Measurements from ENCODE around the gene ZNF814.
"Not testable (repeated sequence)": the region's sequence is repeated elsewhere in the genome, so short reads cannot be mapped to it uniquely, and the experiment has no call there.

The ZNF814 gene

GRCh38 chr19:57820599-57820998 is 68.2 kb downstream of the ZNF814 start:
- FAIRE-seq: no peak

GRCh38 chr19:57819475-57820148 is 69.2 kb downstream of the ZNF814 start:
- TF ChIP-seq PAX5 (IDR thresholded peaks at IDR 0.05; ENCODE audit: insufficient read depth, low read length, severe bottlenecking) (no peak), POLR2A (IDR thresholded peaks at IDR 0.05; ENCODE audit: low read depth, low read length) (peak; percentile 84), POU2F2 (IDR thresholded peaks at IDR 0.05; ENCODE audit: low read depth, low read length) (peak; percentile 74; the same call in 1 of the 2 replicates), TAF1 (IDR thresholded peaks at IDR 0.05; ENCODE audit: low read depth, low read length) (peak; percentile 68), POLR2AphosphoS5 (IDR thresholded peaks at IDR 0.05; ENCODE audit: low read depth, low read length) (peak; percentile 86), SPI1 (IDR thresholded peaks at IDR 0.05; ENCODE audit: low read depth, low read length) (no peak)
- FAIRE-seq (peak; percentile 40), DNase-seq (ENCODE audit: insufficient read length, low spot score) (peak; percentile 77)

More at GRCh38 chr19:57820599-57820998, 68.2 kb downstream of the ZNF814 start:
- TF ChIP-seq SPI1 (IDR thresholded peaks at IDR 0.05; ENCODE audit: low read depth, low read length) (no peak), PAX5 (IDR thresholded peaks at IDR 0.05; ENCODE audit: insufficient read depth, low read length, severe bottlenecking) (no peak), POLR2AphosphoS5 (IDR thresholded peaks at IDR 0.05; ENCODE audit: low read depth, low read length) (no peak), POLR2A (IDR thresholded peaks at IDR 0.05; ENCODE audit: low read depth, low read length) (no peak), POU2F2 (IDR thresholded peaks at IDR 0.05; ENCODE audit: low read depth, low read length) (no peak), TAF1 (IDR thresholded peaks at IDR 0.05; ENCODE audit: low read depth, low read length) (no peak)
- no peak for DNase-seq (ENCODE audit: insufficient read length, low spot score)

- FAIRE-seq: no peak
- DNase-seq (ENCODE audit: insufficient read length, low spot score): no peak
- TF ChIP-seq POU2F2 (IDR thresholded peaks at IDR 0.05; ENCODE audit: low read depth, low read length): no peak
- no peak for TF ChIP-seq PAX5 (IDR thresholded peaks at IDR 0.05; ENCODE audit: insufficient read depth, low read length, severe bottlenecking)
- no peak for TF ChIP-seq SPI1 (IDR thresholded peaks at IDR 0.05; ENCODE audit: low read depth, low read length)
- no peak for TF ChIP-seq POLR2AphosphoS5 (IDR thresholded peaks at IDR 0.05; ENCODE audit: low read depth, low read length)
- TF ChIP-seq TAF1 (IDR thresholded peaks at IDR 0.05; ENCODE audit: low read depth, low read length): no peak
- TF ChIP-seq POLR2A (IDR thresholded peaks at IDR 0.05; ENCODE audit: low read depth, low read length): no peak
Observed at GRCh38 chr19:57818378-57818777, 70.5 kb downstream of the ZNF814 start.

GRCh38 chr19:57817976-57818375 is 70.9 kb downstream of the ZNF814 start:
- no peak for FAIRE-seq
- no peak for DNase-seq (ENCODE audit: insufficient read length, low spot score)
- TF ChIP-seq POLR2A (IDR thresholded peaks at IDR 0.05; ENCODE audit: low read depth, low read length): no peak
- TF ChIP-seq TAF1 (IDR thresholded peaks at IDR 0.05; ENCODE audit: low read depth, low read length): no peak
- no peak for TF ChIP-seq POLR2AphosphoS5 (IDR thresholded peaks at IDR 0.05; ENCODE audit: low read depth, low read length)
- no peak for TF ChIP-seq SPI1 (IDR thresholded peaks at IDR 0.05; ENCODE audit: low read depth, low read length)
- no peak for TF ChIP-seq POU2F2 (IDR thresholded peaks at IDR 0.05; ENCODE audit: low read depth, low read length)
- TF ChIP-seq PAX5 (IDR thresholded peaks at IDR 0.05; ENCODE audit: insufficient read depth, low read length, severe bottlenecking): no peak

GRCh38 chr19:57816652-57817051 is 72.2 kb downstream of the ZNF814 start:
- no peak for FAIRE-seq
- no peak for DNase-seq (ENCODE audit: insufficient read length, low spot score)
- TF ChIP-seq SPI1 (IDR thresholded peaks at IDR 0.05; ENCODE audit: low read depth, low read length) (no peak), TAF1 (IDR thresholded peaks at IDR 0.05; ENCODE audit: low read depth, low read length) (no peak), PAX5 (IDR thresholded peaks at IDR 0.05; ENCODE audit: insufficient read depth, low read length, severe bottlenecking) (no peak), POLR2A (IDR thresholded peaks at IDR 0.05; ENCODE audit: low read depth, low read length) (no peak), POU2F2 (IDR thresholded peaks at IDR 0.05; ENCODE audit: low read depth, low read length) (no peak), POLR2AphosphoS5 (IDR thresholded peaks at IDR 0.05; ENCODE audit: low read depth, low read length) (no peak)

- FAIRE-seq (no peak), DNase-seq (ENCODE audit: insufficient read length, low spot score) (no peak)
Observed at GRCh38 chr19:57815247-57816075, 73.4 kb downstream of the ZNF814 start.

GRCh38 chr19:57814505-57815246 is 74.2 kb downstream of the ZNF814 start, which contains the start of gene ZNF552:
Gene ZNF552 (minus strand): TSS chr19:57814913. CDS start chr19:57814743, 170 bp downstream.
- peak; percentile 64 for DNase-seq (ENCODE audit: insufficient read length, low spot score)
- peak; percentile 75 for FAIRE-seq
- TF ChIP-seq TAF1 (IDR thresholded peaks at IDR 0.05; ENCODE audit: low read depth, low read length): peak; percentile 78; the same call in 1 of the 2 replicates
- TF ChIP-seq SPI1 (IDR thresholded peaks at IDR 0.05; ENCODE audit: low read depth, low read length): no peak
- peak; percentile 86 for TF ChIP-seq POLR2AphosphoS5 (IDR thresholded peaks at IDR 0.05; ENCODE audit: low read depth, low read length)
- peak; percentile 68; the same call in 1 of the 2 replicates for TF ChIP-seq POU2F2 (IDR thresholded peaks at IDR 0.05; ENCODE audit: low read depth, low read length)
- no peak for TF ChIP-seq PAX5 (IDR thresholded peaks at IDR 0.05; ENCODE audit: insufficient read depth, low read length, severe bottlenecking)
- peak; percentile 73 for TF ChIP-seq POLR2A (IDR thresholded peaks at IDR 0.05; ENCODE audit: low read depth, low read length)

More at GRCh38 chr19:57815247-57816075, 73.4 kb downstream of the ZNF814 start:
- TF ChIP-seq PAX5 (IDR thresholded peaks at IDR 0.05; ENCODE audit: insufficient read depth, low read length, severe bottlenecking) (no peak), SPI1 (IDR thresholded peaks at IDR 0.05; ENCODE audit: low read depth, low read length) (no peak), POLR2A (IDR thresholded peaks at IDR 0.05; ENCODE audit: low read depth, low read length) (no peak), POLR2AphosphoS5 (IDR thresholded peaks at IDR 0.05; ENCODE audit: low read depth, low read length) (no peak), POU2F2 (IDR thresholded peaks at IDR 0.05; ENCODE audit: low read depth, low read length) (no peak), TAF1 (IDR thresholded peaks at IDR 0.05; ENCODE audit: low read depth, low read length) (no peak)

GRCh38 chr19:57813919-57814504 is 74.8 kb downstream of the ZNF814 start:
- FAIRE-seq: no peak
- DNase-seq (ENCODE audit: insufficient read length, low spot score): no peak
- no peak for TF ChIP-seq SPI1 (IDR thresholded peaks at IDR 0.05; ENCODE audit: low read depth, low read length)
- no peak for TF ChIP-seq TAF1 (IDR thresholded peaks at IDR 0.05; ENCODE audit: low read depth, low read length)
- TF ChIP-seq POU2F2 (IDR thresholded peaks at IDR 0.05; ENCODE audit: low read depth, low read length): no peak
- TF ChIP-seq POLR2A (IDR thresholded peaks at IDR 0.05; ENCODE audit: low read depth, low read length): no peak

GRCh38 chr19:57812975-57813820 is 75.6 kb downstream of the ZNF814 start:
- peak; percentile 28 for FAIRE-seq
- not testable (repeated sequence) for DNase-seq (ENCODE audit: insufficient read length, low spot score)
